HL-60 (cell line): ENCODE results near the gene SCIN.
"Not testable (repeated sequence)": the region's sequence is repeated elsewhere in the genome, so short reads cannot be mapped to it uniquely, and the experiment has no call there.

Experiments
- DNase-seq, 2 experiments: peaks; one replicate each; pipeline ENCODE4 v3.0.0-alpha.2; 2010 to 2020; ENCODE audit warnings: low read depth in 1 of 2, low spot score in 1 of 2
- H3K27ac ChIP-seq: fragments of 250-450 bp; sonication (Bioruptor Pico); replicated peaks from 2 replicates; pipeline ENCODE4 v1.5.1; 2020; ENCODE audit warnings: mild to moderate bottlenecking, moderate library complexity
- H3K27me3 ChIP-seq: fragments of 250-450 bp; sonication (Bioruptor Pico); 2 replicates; pipeline ENCODE4 v1.5.1; 2021; ENCODE audit warnings: mild to moderate bottlenecking, moderate library complexity; ENCODE audit not compliant: insufficient read depth, poor library complexity, severe bottlenecking
- H3K4me3 ChIP-seq: replicated peaks from 2 replicates; pipeline ENCODE4 v1.5.1; 2011; ENCODE audit warnings: mild to moderate bottlenecking, control low read depth, low read length; ENCODE audit not compliant: insufficient read depth
- GABPA ChIP-seq: IDR thresholded peaks from 2 replicates; pipeline ENCODE4 v1.6.1; 2012; ENCODE audit warnings: low read depth
- POLR2AphosphoS5 ChIP-seq: IDR thresholded peaks from 2 replicates; pipeline ENCODE4 v1.6.1; 2012; ENCODE audit warnings: low read depth
- SPI1 ChIP-seq: IDR thresholded peaks from 2 replicates; pipeline ENCODE4 v1.6.1; 2012; ENCODE audit warnings: low read depth, mild to moderate bottlenecking, borderline replicate concordance
- TF ChIP-seq, protein P1 (sequence below): IDR thresholded peaks from 2 replicates; pipeline ENCODE4 v1.6.1; 2012; ENCODE audit warnings: low read depth; ENCODE audit not compliant: insufficient replicate concordance
- TF ChIP-seq, protein P2 (sequence below): IDR thresholded peaks from one replicate; pipeline ENCODE4 v1.5.1; 2011; ENCODE audit warnings: low read length, control low read depth, inconsistent platforms; ENCODE audit not compliant: insufficient read depth

Gene SCIN

DNA sequence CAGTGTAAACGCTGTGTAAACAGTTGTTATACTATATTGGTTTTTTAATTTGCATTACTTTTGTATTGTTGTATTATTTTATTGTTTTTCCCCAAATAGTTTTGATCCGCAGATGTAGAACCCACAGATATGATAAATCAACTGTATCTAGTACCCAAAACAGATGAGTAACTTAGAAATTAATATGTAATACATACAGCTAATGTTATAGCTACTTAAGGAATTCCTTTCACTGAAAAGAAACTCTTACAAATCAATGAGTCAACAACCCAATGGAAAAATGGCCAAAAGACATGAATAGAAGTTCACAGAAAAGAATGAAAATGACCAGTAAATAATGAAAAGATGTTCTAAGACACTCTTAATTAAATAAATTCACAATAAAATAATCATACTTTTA, 84.6 kb downstream of the SCIN start:
- no peak for DNase-seq
- no peaks in the 10 kb centered on the region for H3K27me3 ChIP-seq
- no peak for TF ChIP-seq GABPA
- TF ChIP-seq, protein P1, sequence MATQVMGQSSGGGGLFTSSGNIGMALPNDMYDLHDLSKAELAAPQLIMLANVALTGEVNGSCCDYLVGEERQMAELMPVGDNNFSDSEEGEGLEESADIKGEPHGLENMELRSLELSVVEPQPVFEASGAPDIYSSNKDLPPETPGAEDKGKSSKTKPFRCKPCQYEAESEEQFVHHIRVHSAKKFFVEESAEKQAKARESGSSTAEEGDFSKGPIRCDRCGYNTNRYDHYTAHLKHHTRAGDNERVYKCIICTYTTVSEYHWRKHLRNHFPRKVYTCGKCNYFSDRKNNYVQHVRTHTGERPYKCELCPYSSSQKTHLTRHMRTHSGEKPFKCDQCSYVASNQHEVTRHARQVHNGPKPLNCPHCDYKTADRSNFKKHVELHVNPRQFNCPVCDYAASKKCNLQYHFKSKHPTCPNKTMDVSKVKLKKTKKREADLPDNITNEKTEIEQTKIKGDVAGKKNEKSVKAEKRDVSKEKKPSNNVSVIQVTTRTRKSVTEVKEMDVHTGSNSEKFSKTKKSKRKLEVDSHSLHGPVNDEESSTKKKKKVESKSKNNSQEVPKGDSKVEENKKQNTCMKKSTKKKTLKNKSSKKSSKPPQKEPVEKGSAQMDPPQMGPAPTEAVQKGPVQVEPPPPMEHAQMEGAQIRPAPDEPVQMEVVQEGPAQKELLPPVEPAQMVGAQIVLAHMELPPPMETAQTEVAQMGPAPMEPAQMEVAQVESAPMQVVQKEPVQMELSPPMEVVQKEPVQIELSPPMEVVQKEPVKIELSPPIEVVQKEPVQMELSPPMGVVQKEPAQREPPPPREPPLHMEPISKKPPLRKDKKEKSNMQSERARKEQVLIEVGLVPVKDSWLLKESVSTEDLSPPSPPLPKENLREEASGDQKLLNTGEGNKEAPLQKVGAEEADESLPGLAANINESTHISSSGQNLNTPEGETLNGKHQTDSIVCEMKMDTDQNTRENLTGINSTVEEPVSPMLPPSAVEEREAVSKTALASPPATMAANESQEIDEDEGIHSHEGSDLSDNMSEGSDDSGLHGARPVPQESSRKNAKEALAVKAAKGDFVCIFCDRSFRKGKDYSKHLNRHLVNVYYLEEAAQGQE, result no peak
- TF ChIP-seq POLR2AphosphoS5, result no peak
- TF ChIP-seq, protein P2, sequence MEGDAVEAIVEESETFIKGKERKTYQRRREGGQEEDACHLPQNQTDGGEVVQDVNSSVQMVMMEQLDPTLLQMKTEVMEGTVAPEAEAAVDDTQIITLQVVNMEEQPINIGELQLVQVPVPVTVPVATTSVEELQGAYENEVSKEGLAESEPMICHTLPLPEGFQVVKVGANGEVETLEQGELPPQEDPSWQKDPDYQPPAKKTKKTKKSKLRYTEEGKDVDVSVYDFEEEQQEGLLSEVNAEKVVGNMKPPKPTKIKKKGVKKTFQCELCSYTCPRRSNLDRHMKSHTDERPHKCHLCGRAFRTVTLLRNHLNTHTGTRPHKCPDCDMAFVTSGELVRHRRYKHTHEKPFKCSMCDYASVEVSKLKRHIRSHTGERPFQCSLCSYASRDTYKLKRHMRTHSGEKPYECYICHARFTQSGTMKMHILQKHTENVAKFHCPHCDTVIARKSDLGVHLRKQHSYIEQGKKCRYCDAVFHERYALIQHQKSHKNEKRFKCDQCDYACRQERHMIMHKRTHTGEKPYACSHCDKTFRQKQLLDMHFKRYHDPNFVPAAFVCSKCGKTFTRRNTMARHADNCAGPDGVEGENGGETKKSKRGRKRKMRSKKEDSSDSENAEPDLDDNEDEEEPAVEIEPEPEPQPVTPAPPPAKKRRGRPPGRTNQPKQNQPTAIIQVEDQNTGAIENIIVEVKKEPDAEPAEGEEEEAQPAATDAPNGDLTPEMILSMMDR, result no peak
- TF ChIP-seq SPI1, result no peak
- no peak overlapping the region for H3K27ac ChIP-seq
- no peak overlapping the region for H3K4me3 ChIP-seq

DNA sequence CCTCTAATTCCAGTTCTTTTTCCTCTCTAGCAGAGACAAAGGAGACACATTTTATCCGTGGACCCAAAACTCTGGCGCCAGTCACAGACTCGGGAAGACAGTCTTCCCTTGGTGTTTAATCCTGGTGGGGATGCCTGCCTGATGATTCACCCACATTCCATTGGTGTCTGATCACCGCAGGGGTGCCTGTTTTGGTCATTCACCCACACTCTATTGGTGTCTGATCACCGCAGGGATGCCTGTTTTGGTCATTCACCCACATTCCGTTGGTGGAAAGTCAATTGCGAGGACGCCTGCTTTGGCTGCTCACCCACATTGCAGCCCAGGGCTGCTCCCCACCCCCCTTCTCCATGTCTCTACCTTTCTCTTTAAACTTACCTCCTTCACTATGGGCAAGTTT, 89.9 kb downstream of the SCIN start:
- H3K4me3 ChIP-seq, H3K27me3 ChIP-seq, DNase-seq, H3K27ac ChIP-seq: not testable (repeated sequence)

DNA sequence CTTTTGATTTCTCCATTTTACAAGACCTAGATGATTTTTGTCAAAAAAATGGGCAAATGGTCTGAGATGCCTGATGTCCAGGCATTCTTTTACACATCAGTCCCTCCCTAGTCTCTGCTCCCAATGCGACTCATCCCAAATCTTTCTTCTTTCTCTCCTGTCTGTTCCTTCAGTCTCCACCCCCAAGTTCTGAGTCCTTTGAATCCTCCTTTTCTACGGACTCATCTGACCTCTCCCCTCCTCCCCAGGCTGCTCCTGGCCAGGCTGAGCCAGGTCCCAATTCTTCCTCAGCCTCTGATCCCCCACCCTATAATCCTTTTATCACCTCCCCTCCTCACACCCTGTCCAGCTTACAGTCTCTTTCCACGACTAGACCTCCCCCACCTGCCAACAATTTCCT, 90.5 kb downstream of the SCIN start:
- not testable (repeated sequence) for H3K27ac ChIP-seq, H3K4me3 ChIP-seq, H3K27me3 ChIP-seq, DNase-seq

DNA sequence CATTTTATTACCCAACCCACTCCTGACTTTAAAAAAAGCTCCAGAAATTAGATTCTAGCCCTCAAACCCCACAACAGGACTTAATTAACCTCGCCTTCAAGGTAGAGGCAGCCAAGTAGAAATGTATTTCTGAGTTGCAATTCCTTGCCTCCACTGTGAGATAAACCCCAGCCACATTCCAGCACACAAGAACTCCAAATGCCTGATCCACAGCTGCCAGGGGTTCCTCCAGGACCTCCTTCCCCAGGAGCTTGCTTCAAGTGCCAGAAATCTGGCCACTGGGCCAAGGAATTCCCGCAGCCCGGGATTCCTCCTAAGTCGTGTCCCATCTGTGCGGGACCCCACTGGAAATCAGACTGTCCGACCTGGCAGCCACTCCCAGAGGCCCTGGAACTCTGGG, 91.1 kb downstream of the SCIN start:
- DNase-seq, result no peak
- Histone ChIP-seq H3K4me3 (no peak overlapping the region), H3K27ac (no peak overlapping the region), H3K27me3 (no peaks in the 10 kb centered on the region)
- no peak for TF ChIP-seq POLR2AphosphoS5
- no peak for TF ChIP-seq GABPA
- TF ChIP-seq, protein P1, result no peak
- no peak for TF ChIP-seq SPI1
- TF ChIP-seq, protein P2, result no peak

DNA sequence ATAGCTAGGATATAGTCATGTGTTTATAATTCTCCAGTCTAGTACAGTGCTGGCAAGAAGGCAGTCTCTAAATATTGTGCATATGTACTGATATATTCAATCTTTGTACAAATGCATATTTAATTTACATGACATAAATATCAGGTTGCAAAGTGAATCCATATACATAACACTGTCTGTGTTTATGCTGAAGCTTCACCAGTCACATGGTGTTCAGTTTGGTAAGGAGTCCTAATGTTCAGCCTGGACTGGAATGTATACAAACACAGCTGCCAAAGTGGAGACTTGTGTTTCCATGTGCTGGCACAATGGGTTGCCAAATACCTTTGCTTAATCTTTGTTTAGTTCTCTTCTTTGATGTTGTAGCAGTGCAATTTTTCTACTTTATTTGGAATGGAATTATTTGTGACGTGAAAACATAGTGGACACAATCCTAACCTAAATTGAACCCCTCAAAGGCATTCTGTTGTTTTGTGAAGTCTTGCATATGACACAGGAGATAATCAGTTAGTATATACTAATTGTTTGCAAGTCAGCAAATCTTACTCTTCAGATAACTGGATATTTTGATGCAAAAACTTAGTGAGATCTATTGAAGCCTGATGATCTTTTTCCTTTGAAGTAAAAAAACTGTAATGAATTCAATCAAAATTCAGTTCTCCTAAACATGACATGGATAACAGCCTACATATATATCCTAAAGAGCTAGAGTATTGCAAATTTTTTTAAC, 99.6 kb downstream of the SCIN start:
- peak in 1 of 2 experiments; percentile 6 for DNase-seq

More for the DNA sequence above, 99.6 kb downstream of the SCIN start:
- TF ChIP-seq, protein P2, result no peak
- no peak for TF ChIP-seq POLR2AphosphoS5
- TF ChIP-seq, protein P1, result no peak
- TF ChIP-seq SPI1, result no peak
- TF ChIP-seq GABPA, result no peak
- H3K27ac ChIP-seq, result no peak overlapping the region
- H3K27me3 ChIP-seq, result no peaks in the 10 kb centered on the region
- no peak overlapping the region for H3K4me3 ChIP-seq
